ENCODE measurements around the gene TTC34.

GRCh38 chr1:2625311-2625710 lies 176.2 kb downstream of the TTC34 start:
- TF ChIP-seq CTCF (IDR thresholded peaks at IDR 0.05), result no peak
- TF ChIP-seq ZFX (IDR thresholded peaks at IDR 0.05; ENCODE audit: borderline replicate concordance), result no peak
